ENCODE data around the gene TAS2R31.

TAS2R31 gene

DNA sequence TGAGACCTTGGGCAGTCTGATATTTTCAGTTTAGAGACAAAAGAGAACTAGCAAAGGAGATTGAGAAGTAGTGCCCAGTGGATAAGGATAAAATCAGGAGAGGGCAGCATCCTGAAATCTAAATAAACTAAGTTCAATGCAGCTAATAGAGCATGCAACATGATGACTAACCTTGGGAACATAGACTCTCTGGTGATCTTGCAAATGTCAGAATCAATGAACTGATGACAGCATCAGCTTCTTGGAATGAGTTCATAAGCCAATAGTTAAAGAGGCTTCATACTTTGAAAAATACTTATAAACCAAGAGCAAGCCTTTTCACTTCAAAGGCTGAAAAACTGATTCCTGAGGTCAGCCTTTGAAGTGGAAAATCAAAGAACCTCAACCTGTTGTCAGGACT, 17.0 kb downstream of the TAS2R31 start:
- ChIA-PET CTCF (no interaction called here), POLR2A (no interaction called here)
- H3K9me3 ChIP-seq (ENCODE audit: control extremely low read depth in 1 of 5, control insufficient read depth in 4 of 5, insufficient read depth in 2 of 5, low read depth in 1 of 5, low read length in 4 of 5) = no peaks in the 10 kb centered on the region
- H3K4me1 ChIP-seq (ENCODE audit: control extremely low read depth in 1 of 4, control insufficient read depth in 4 of 4, insufficient read depth in 4 of 4, low read length in 3 of 4) = peaks cover 0 to 4% (median under 1%) of the 10 kb centered on the region in 4 experiments
- peaks cover 0 to 14% (median 3%) of the 10 kb centered on the region in 4 experiments for H3K36me3 ChIP-seq (ENCODE audit: control insufficient read depth in 4 of 4, insufficient read depth in 4 of 4, low read length in 3 of 4)
- no peak overlapping the region for H3K27ac ChIP-seq (ENCODE audit: insufficient read depth in 1 of 2, low read depth in 1 of 2, low read length in 2 of 2, poor library complexity in 1 of 2, severe bottlenecking in 2 of 2)
- DNase-seq = no peak
- no peaks in the 10 kb centered on the region for H3K27me3 ChIP-seq (replicated peaks in 2 of 5; ENCODE audit: control insufficient read depth in 4 of 5, insufficient read depth in 5 of 5, low read length in 4 of 5)
- no peak overlapping the region for H3K4me3 ChIP-seq (ENCODE audit: control insufficient read depth in 1 of 7, extremely low read depth in 1 of 7, insufficient read depth in 4 of 7, low read depth in 2 of 7, low read length in 6 of 7)

DNA sequence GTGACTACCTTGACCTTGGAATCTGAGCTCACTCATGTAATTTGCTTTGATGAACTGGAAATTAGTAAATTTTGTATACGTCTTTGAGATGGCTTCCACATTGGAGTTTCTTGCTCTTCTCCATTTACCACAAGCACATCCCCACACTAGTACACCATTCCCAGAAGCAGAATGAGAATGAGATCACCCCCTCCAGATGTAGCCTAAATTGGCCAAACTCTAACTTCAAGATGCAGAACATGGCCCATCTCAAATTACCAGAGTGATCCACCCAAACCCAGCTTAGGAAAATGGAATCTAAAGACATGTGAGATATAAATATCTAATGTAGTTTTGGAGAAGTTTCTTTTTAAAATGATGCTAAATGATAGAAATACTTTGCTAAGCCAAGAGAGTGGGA, 23.6 kb downstream of the TAS2R31 start:
- ChIA-PET CTCF (interaction anchor here (1.3 kb wide), 1 partner anchor 31 kb away, joined by 5 read pairs; no protein-coding TSS in a partner anchor), POLR2A (interaction anchor here (0.6 kb wide), 1 partner anchor 12 kb away, joined by 3 read pairs; no protein-coding TSS in a partner anchor)
- Histone ChIP-seq H3K4me3 (ENCODE audit: control insufficient read depth in 1 of 7, extremely low read depth in 1 of 7, insufficient read depth in 4 of 7, low read depth in 2 of 7, low read length in 6 of 7) (no peak overlapping the region), H3K27me3 (replicated peaks in 2 of 5; ENCODE audit: control insufficient read depth in 4 of 5, insufficient read depth in 5 of 5, low read length in 4 of 5) (no peaks in the 10 kb centered on the region), H3K9me3 (ENCODE audit: control extremely low read depth in 1 of 5, control insufficient read depth in 4 of 5, insufficient read depth in 2 of 5, low read depth in 1 of 5, low read length in 4 of 5) (peaks cover 0 to 3% (median 0%) of the 10 kb centered on the region in 5 experiments), H3K36me3 (ENCODE audit: control insufficient read depth in 4 of 4, insufficient read depth in 4 of 4, low read length in 3 of 4) (peaks cover 0 to 5% (median 2%) of the 10 kb centered on the region in 4 experiments), H3K27ac (ENCODE audit: insufficient read depth in 1 of 2, low read depth in 1 of 2, low read length in 2 of 2, poor library complexity in 1 of 2, severe bottlenecking in 2 of 2) (no peak overlapping the region), H3K4me1 (ENCODE audit: control extremely low read depth in 1 of 4, control insufficient read depth in 4 of 4, insufficient read depth in 4 of 4, low read length in 3 of 4) (no peaks in the 10 kb centered on the region)
- no peak for DNase-seq
- no CpG with 5 or more reads among the region's 1 CpG for WGBS (ENCODE audit: insufficient coverage)

DNA sequence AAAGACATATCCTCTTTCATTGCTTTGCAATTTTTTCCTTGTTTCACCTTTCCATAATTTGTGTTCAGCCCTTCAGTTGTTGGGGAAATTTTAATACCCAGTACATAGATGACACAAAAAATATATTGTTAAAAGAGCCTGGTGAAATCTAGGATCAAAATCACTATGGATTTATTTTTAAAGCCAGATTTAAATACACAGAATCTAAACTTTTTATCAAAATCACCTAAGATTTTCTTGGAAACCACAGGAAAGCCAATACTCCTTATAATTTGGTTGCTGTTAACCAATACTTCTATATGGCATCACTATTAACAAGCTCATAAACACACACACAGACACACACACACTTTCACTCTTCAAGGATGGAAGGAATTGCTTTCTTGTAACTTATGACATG, 33.0 kb downstream of the TAS2R31 start, which contains the start of gene TAS2R20:
Gene TAS2R20, minus strand, starts transcription at position 101 of the 400 bp plus-strand sequence. CDS start 429 bp downstream, outside the sequence.
- no peak within 1 kb of the TSS for H3K27ac ChIP-seq (ENCODE audit: insufficient read depth in 1 of 2, low read depth in 1 of 2, low read length in 2 of 2, poor library complexity in 1 of 2, severe bottlenecking in 2 of 2)
- no peak within 1 kb of the TSS for H3K4me3 ChIP-seq (ENCODE audit: control insufficient read depth in 1 of 7, extremely low read depth in 1 of 7, insufficient read depth in 4 of 7, low read depth in 2 of 7, low read length in 6 of 7)
- DNase-seq = no peak
- H3K27me3 ChIP-seq (replicated peaks in 2 of 5; ENCODE audit: control insufficient read depth in 4 of 5, insufficient read depth in 5 of 5, low read length in 4 of 5) = no peaks in the 10 kb centered on the region
- POLR2A ChIA-PET = no interaction called here
- CTCF ChIA-PET = interaction anchor here (0.6 kb wide), 1 partner anchor 255 kb away, joined by 3 read pairs; no protein-coding TSS in a partner anchor
- peaks cover 3 to 11% (median 4%) of the 10 kb centered on the region in 4 experiments for H3K36me3 ChIP-seq (ENCODE audit: control insufficient read depth in 4 of 4, insufficient read depth in 4 of 4, low read length in 3 of 4)
- H3K4me1 ChIP-seq (ENCODE audit: control extremely low read depth in 1 of 4, control insufficient read depth in 4 of 4, insufficient read depth in 4 of 4, low read length in 3 of 4) = no peaks in the 10 kb centered on the region
- H3K9me3 ChIP-seq (ENCODE audit: control extremely low read depth in 1 of 5, control insufficient read depth in 4 of 5, insufficient read depth in 2 of 5, low read depth in 1 of 5, low read length in 4 of 5) = peaks cover 0 to 3% (median 0%) of the 10 kb centered on the region in 5 experiments

DNA sequence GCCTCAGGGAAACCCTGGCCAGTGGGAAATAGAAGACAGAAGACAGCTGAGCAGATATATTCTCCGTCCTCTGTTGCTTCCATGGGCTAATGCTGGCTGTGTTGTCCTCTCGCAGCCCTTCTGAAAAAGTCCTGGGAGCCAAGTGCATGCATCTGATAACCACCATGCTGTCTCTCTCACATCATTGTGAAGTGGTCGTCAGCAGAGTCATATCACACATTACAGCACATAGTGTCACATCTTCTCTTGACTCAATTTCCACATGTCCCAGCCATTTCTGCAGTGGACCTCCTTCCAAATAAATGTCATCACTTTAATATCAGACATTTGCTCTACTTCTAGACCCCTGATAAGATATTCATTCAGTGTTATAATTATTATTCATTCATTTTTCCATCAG, 36.9 kb downstream of the TAS2R31 start:
- 97% methylated on average over 3 of the region's 3 CpGs for WGBS (ENCODE audit: insufficient coverage)
- no peaks in the 10 kb centered on the region for H3K4me1 ChIP-seq (ENCODE audit: control extremely low read depth in 1 of 4, control insufficient read depth in 4 of 4, insufficient read depth in 4 of 4, low read length in 3 of 4)
- no peak for DNase-seq
- ChIA-PET POLR2A (no interaction called here), CTCF (no interaction called here)
- peaks cover 0 to 5% (median 3%) of the 10 kb centered on the region in 5 experiments for H3K9me3 ChIP-seq (ENCODE audit: control extremely low read depth in 1 of 5, control insufficient read depth in 4 of 5, insufficient read depth in 2 of 5, low read depth in 1 of 5, low read length in 4 of 5)
- H3K27ac ChIP-seq (ENCODE audit: insufficient read depth in 1 of 2, low read depth in 1 of 2, low read length in 2 of 2, poor library complexity in 1 of 2, severe bottlenecking in 2 of 2) = no peak overlapping the region
- H3K27me3 ChIP-seq (replicated peaks in 2 of 5; ENCODE audit: control insufficient read depth in 4 of 5, insufficient read depth in 5 of 5, low read length in 4 of 5) = no peaks in the 10 kb centered on the region
- peaks cover 2 to 5% (median 5%) of the 10 kb centered on the region in 4 experiments for H3K36me3 ChIP-seq (ENCODE audit: control insufficient read depth in 4 of 4, insufficient read depth in 4 of 4, low read length in 3 of 4)
- no peak overlapping the region for H3K4me3 ChIP-seq (ENCODE audit: control insufficient read depth in 1 of 7, extremely low read depth in 1 of 7, insufficient read depth in 4 of 7, low read depth in 2 of 7, low read length in 6 of 7)

DNA sequence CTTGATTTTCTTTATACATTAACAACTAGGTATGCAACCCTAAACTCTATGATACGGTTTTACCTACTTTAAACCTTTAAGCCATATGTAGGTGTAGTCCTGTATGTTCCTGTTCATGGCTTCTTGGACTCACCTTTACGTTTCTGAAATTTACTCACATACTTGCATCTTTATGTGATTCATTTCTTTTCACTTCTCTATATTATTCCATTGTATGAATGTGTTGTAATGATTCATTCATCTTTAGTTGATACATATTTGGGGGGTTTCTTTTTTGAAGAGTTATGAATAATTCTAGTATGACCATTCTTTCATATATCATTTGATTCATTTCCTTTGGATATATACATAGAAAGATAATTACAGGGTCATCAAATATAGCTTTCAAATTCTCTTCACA, 42.1 kb downstream of the TAS2R31 start:
- H3K4me1 ChIP-seq (ENCODE audit: control extremely low read depth in 1 of 4, control insufficient read depth in 4 of 4, insufficient read depth in 4 of 4, low read length in 3 of 4) = no peaks in the 10 kb centered on the region
- H3K27me3 ChIP-seq (replicated peaks in 2 of 5; ENCODE audit: control insufficient read depth in 4 of 5, insufficient read depth in 5 of 5, low read length in 4 of 5) = no peaks in the 10 kb centered on the region
- CTCF ChIA-PET = no interaction called here
- POLR2A ChIA-PET = no interaction called here
- H3K36me3 ChIP-seq (ENCODE audit: control insufficient read depth in 4 of 4, insufficient read depth in 4 of 4, low read length in 3 of 4) = peaks cover under 1 to 6% (median 3%) of the 10 kb centered on the region in 4 experiments
- H3K9me3 ChIP-seq (ENCODE audit: control extremely low read depth in 1 of 5, control insufficient read depth in 4 of 5, insufficient read depth in 2 of 5, low read depth in 1 of 5, low read length in 4 of 5) = peaks cover 0 to 5% (median 3%) of the 10 kb centered on the region in 5 experiments
- H3K4me3 ChIP-seq (ENCODE audit: control insufficient read depth in 1 of 7, extremely low read depth in 1 of 7, insufficient read depth in 4 of 7, low read depth in 2 of 7, low read length in 6 of 7) = no peak overlapping the region
- H3K27ac ChIP-seq (ENCODE audit: insufficient read depth in 1 of 2, low read depth in 1 of 2, low read length in 2 of 2, poor library complexity in 1 of 2, severe bottlenecking in 2 of 2) = no peak overlapping the region
- WGBS (ENCODE audit: insufficient coverage) = 100% methylated on average over 1 of the region's 2 CpGs
- no peak for DNase-seq

DNA sequence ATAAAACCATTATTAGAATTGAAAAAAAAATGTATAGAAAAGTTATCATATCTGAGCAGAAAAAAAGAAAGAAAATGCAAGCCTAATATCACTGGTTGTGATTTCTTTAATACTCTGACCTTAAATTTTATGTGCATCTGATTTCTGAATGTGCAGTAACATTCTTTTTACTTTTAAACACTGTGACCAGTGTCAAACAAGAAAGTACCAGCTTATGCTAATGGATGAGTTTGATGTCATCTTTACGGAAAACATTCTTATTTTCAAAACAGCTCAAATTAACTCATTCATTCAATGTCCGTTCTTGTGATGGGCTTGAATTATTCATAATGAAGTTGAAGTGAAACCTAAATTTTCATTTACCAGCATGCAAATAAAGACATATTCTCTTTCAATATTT, 44.4 kb downstream of the TAS2R31 start, which contains the start of gene TAS2R50:
Gene TAS2R50, minus strand, starts transcription at position 101 of the 400 bp plus-strand sequence. Its CDS starts 52 bp downstream, at position 49.
- no peak for DNase-seq
- Histone ChIP-seq H3K36me3 (ENCODE audit: control insufficient read depth in 4 of 4, insufficient read depth in 4 of 4, low read length in 3 of 4) (peaks cover 0 to 8% (median 1%) of the 10 kb centered on the region in 4 experiments), H3K27me3 (replicated peaks in 2 of 5; ENCODE audit: control insufficient read depth in 4 of 5, insufficient read depth in 5 of 5, low read length in 4 of 5) (no peaks in the 10 kb centered on the region), H3K4me3 (ENCODE audit: control insufficient read depth in 1 of 7, extremely low read depth in 1 of 7, insufficient read depth in 4 of 7, low read depth in 2 of 7, low read length in 6 of 7) (no peak within 1 kb of the TSS), H3K9me3 (ENCODE audit: control extremely low read depth in 1 of 5, control insufficient read depth in 4 of 5, insufficient read depth in 2 of 5, low read depth in 1 of 5, low read length in 4 of 5) (peaks cover 0 to 5% (median 3%) of the 10 kb centered on the region in 5 experiments), H3K4me1 (ENCODE audit: control extremely low read depth in 1 of 4, control insufficient read depth in 4 of 4, insufficient read depth in 4 of 4, low read length in 3 of 4) (peaks cover 0 to 3% (median 0%) of the 10 kb centered on the region in 4 experiments), H3K27ac (ENCODE audit: insufficient read depth in 1 of 2, low read depth in 1 of 2, low read length in 2 of 2, poor library complexity in 1 of 2, severe bottlenecking in 2 of 2) (no peak within 1 kb of the TSS)
- WGBS (ENCODE audit: insufficient coverage) = no CpG with 5 or more reads among the region's 2 CpGs
- ChIA-PET CTCF (no interaction called here), POLR2A (no interaction called here)

DNA sequence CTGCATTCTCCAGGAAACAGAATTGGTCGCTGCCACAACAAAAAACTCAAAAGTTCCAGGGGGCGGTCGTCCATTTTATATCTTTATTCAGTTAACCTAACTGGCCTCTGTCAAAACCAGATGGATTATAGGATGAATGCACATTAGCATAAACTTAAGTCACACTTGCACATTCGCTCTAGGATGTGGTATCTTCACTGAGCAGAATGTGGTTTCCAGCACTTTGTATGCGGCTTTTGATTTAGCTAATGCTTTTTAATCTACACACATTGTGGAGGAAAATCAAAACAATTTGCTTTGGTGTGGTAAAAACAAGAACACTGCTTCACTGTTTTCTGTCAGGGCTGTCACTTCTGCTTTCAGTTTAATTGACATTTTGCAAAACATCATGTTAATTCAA, 49.0 kb downstream of the TAS2R31 start:
- Histone ChIP-seq H3K4me3 (ENCODE audit: control insufficient read depth in 1 of 7, extremely low read depth in 1 of 7, insufficient read depth in 4 of 7, low read depth in 2 of 7, low read length in 6 of 7) (no peak overlapping the region), H3K36me3 (ENCODE audit: control insufficient read depth in 4 of 4, insufficient read depth in 4 of 4, low read length in 3 of 4) (peaks cover 0 to 5% (median 1%) of the 10 kb centered on the region in 4 experiments), H3K4me1 (ENCODE audit: control extremely low read depth in 1 of 4, control insufficient read depth in 4 of 4, insufficient read depth in 4 of 4, low read length in 3 of 4) (peaks cover 0 to 3% (median 0%) of the 10 kb centered on the region in 4 experiments), H3K9me3 (ENCODE audit: control extremely low read depth in 1 of 5, control insufficient read depth in 4 of 5, insufficient read depth in 2 of 5, low read depth in 1 of 5, low read length in 4 of 5) (peaks cover 0 to 3% (median 0%) of the 10 kb centered on the region in 5 experiments), H3K27ac (ENCODE audit: insufficient read depth in 1 of 2, low read depth in 1 of 2, low read length in 2 of 2, poor library complexity in 1 of 2, severe bottlenecking in 2 of 2) (no peak overlapping the region), H3K27me3 (replicated peaks in 2 of 5; ENCODE audit: control insufficient read depth in 4 of 5, insufficient read depth in 5 of 5, low read length in 4 of 5) (no peaks in the 10 kb centered on the region)
- DNase-seq = peak in 2 of 3 donors; percentile 6 to 38
- ChIA-PET POLR2A (no interaction called here), CTCF (no interaction called here)
- whole genome bisulfite sequencing (ENCODE audit: insufficient coverage) = 100% methylated on average over 3 of the region's 5 CpGs
